ENCODE results near the gene OSBPL9.

Gene OSBPL9

DNA sequence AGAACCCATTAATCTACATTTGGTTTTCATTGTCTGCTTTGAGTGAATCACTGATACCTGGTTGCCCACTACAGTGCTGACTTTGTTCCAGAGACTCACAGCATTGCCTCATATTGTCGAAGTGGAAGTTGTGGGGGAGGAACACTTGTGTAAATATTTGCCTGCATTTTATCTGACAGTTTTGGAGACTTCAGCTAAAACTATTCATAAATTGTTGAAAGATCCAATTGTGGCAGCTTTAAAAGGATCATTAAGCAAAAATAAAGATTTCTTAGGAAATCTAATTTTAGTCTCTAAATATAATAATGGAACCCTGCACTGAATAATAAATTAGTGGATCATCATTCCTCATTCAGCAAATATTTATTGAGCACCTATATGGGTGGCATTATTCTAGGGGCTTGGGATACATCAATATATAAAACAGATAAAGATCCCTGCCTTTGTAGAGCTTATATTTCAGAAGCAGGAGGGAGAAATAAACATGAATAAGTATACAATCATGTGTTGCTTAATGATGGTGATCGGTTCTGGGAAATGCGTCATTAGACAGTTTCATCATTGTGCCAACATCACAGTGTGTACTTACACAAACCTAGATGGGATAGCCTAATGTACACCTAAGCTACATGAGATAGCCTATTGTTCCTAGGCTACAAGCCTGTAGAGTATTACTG lies 73.5 kb downstream of the OSBPL9 start (continued):
- no peak for TF ChIP-seq ZNF529 (tag by site-specific recombination; IDR thresholded peaks at IDR 0.05; ENCODE audit: insufficient replicate concordance)
- TF ChIP-seq ZNF623 (tag by site-specific recombination; IDR thresholded peaks at IDR 0.05) = no peak
- TF ChIP-seq KLF17 (tag by site-specific recombination; IDR thresholded peaks at IDR 0.05) = no peak
- no peak for TF ChIP-seq ZNF19 (tag by site-specific recombination; IDR thresholded peaks at IDR 0.05; ENCODE audit: low read depth)
- no peak for TF ChIP-seq GLI4 (tag by site-specific recombination; IDR thresholded peaks at IDR 0.05)
- TF ChIP-seq ZNF660 (tag by site-specific recombination; IDR thresholded peaks at IDR 0.05) = 0 out of 2 replicates have a peak, but pooled peaks have one; percentile 27
- TF ChIP-seq SCRT2 (tag by site-specific recombination; IDR thresholded peaks at IDR 0.05) = 0 out of 2 replicates have a peak, but pooled peaks have one; percentile 19
- no peak for TF ChIP-seq ZNF658 (tag by site-specific recombination; IDR thresholded peaks at IDR 0.05)
- no peak for TF ChIP-seq BCL11B (tag by site-specific recombination; IDR thresholded peaks at IDR 0.05; ENCODE audit: low read depth)
- no peak for TF ChIP-seq ZNF585B (tag by site-specific recombination; IDR thresholded peaks at IDR 0.05)
- 0 out of 2 replicates have a peak, but pooled peaks have one; percentile 5 for TF ChIP-seq ZNF518A (tag by site-specific recombination; conservative IDR thresholded peaks at IDR 0.05; ENCODE audit: low read depth)
- TF ChIP-seq ZNF16 (tag by site-specific recombination; IDR thresholded peaks at IDR 0.05; ENCODE audit: low read depth) = no peak
- TF ChIP-seq ZNF114 (tag by site-specific recombination; IDR thresholded peaks at IDR 0.05) = no peak
- TF ChIP-seq ZNF24 (tag by site-specific recombination; IDR thresholded peaks at IDR 0.05) = 0 out of 2 replicates have a peak, but pooled peaks have one; percentile 47
- no peak for TF ChIP-seq KLF1 (tag by site-specific recombination; IDR thresholded peaks at IDR 0.05)
- TF ChIP-seq ZBTB17 (tag by site-specific recombination; IDR thresholded peaks at IDR 0.05) = peak; percentile 77
- TF ChIP-seq PRDM6 (tag by site-specific recombination; IDR thresholded peaks at IDR 0.05) = peak; percentile 51
- peak; percentile 94 for TF ChIP-seq ZNF629 (tag by site-specific recombination; IDR thresholded peaks at IDR 0.05)
- TF ChIP-seq ZNF366 (tag by site-specific recombination; conservative IDR thresholded peaks at IDR 0.05) = 0 out of 2 replicates have a peak, but pooled peaks have one; percentile 12

- no peaks in the 10 kb centered on the region for H3K36me3 ChIP-seq (ENCODE audit: control insufficient read depth in 2 of 2, insufficient read depth in 1 of 2, low read length in 2 of 2)
- peaks cover 31% of the 10 kb centered on the region for H3K4me1 ChIP-seq (ENCODE audit: control insufficient read depth, insufficient read depth, low read length)
- no peak overlapping the region; the same call in none of the 2 replicates for H3K27ac ChIP-seq (ENCODE audit: extremely low read depth, low read depth, low read length)
- H3K9me3 ChIP-seq (ENCODE audit: control insufficient read depth, insufficient read depth, low read depth, low read length) = no peaks in the 10 kb centered on the region
- POLR2A ChIA-PET = interaction anchor here (0.6 kb wide), 1 partner anchor 12 kb away, joined by 3 read pairs; no protein-coding TSS in a partner anchor
- H3K4me3 ChIP-seq (ENCODE audit: low read depth, low read length) = no peak overlapping the region
- CTCF ChIA-PET = interaction anchor here (0.5 to 1.3 kb wide), 2 partner anchors 77 to 480 kb away, joined by 3 to 10 read pairs; no protein-coding TSS in a partner anchor
- TF ChIP-seq, protein P1, sequence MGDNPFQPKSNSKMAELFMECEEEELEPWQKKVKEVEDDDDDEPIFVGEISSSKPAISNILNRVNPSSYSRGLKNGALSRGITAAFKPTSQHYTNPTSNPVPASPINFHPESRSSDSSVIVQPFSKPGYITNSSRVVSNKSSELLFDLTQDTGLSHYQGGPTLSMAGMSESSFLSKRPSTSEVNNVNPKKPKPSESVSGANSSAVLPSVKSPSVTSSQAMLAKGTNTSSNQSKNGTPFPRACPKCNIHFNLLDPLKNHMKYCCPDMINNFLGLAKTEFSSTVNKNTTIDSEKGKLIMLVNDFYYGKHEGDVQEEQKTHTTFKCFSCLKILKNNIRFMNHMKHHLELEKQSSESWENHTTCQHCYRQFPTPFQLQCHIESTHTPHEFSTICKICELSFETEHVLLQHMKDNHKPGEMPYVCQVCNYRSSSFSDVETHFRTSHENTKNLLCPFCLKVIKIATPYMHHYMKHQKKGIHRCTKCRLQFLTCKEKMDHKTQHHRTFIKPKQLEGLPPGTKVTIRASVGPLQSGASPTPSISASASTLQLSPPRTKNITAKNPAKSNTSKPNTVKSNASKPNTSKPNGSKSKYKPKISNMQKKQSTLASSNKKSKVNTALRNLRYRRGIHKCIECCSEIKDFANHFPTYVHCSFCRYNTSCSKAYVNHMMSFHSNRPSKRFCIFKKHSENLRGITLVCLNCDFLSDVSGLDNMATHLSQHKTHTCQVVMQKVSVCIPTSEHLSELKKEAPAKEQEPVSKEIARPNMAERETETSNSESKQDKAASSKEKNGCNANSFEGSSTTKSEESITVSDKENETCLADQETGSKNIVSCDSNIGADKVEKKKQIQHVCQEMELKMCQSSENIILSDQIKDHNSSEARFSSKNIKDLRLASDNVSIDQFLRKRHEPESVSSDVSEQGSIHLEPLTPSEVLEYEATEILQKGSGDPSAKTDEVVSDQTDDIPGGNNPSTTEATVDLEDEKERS (tag by site-specific recombination; IDR thresholded peaks at IDR 0.05) = no peak
- TF ChIP-seq BCL11A (tag by site-specific recombination; IDR thresholded peaks at IDR 0.05; ENCODE audit: low read depth) = no peak
- no peak for TF ChIP-seq ZNF707 (tag by site-specific recombination; IDR thresholded peaks at IDR 0.05)
Observed at GRCh38 chr1:51691920-51692319, 75.0 kb downstream of the OSBPL9 start.

Measured in HEK293 (cell line).